Muscle of leg (tissue), 9 donors: ENCODE results near the gene SGMS2. TPM values are rescaled to one million over a fixed set of nuclear protein-coding genes. Genes with fewer than 3 reads are reported as not detected.

Experiments
- polyA plus RNA-seq, 8 donors: library from polyadenylated mRNA; unstranded; fragments of 120-200 nt; gene quantifications; one replicate each; pipeline versions ENCODE4 v1.2.1 to v1.2.3, GENCODE V29; 2013; ENCODE audit warnings: inconsistent platforms in 1 of 8, low replicate concordance in 1 of 8; ENCODE audit not compliant: insufficient read length in 8 of 8, insufficient read depth in 1 of 8
- total RNA-seq: library from RNA; stranded (reverse); fragments of 120-200 nt; gene quantifications from one replicate; pipeline ENCODE4 v1.2.4, GENCODE V29; 2013

SGMS2 gene
- total and polyA plus RNA-seq, 9 donors: 6.9 to 14.8 (median 8.8) TPM

Other genes with a start within 250 kb of the SGMS2 start
- gene PAPSS1, start 104.7 kb upstream of the SGMS2 start, total RNA-seq: 41.7 TPM
- gene PAPSS1, start 104.7 kb upstream of the SGMS2 start, polyA plus RNA-seq: 10 to 100 TPM; 43.8 to 63.0 (median 52.2) TPM
- gene CYP2U1, start 106.6 kb downstream of the SGMS2 start, total RNA-seq: 6.1 TPM
- gene CYP2U1, start 106.6 kb downstream of the SGMS2 start, polyA plus RNA-seq: 1 to 10 TPM; 3.6 to 5.8 (median 4.1) TPM
- gene HADH, start 165.0 kb downstream of the SGMS2 start, total RNA-seq: 27.3 TPM
- 100 to 1,000 TPM in 6 of 8 donors, 10 to 100 TPM in 2; 81.2 to 121 (median 105) TPM for gene HADH, start 165.0 kb downstream of the SGMS2 start, polyA plus RNA-seq